Measurements from ENCODE around the gene ATP8A2.

GRCh38 chr13:25816239-25816638 lies 444.5 kb downstream of the ATP8A2 start:
- TF ChIP-seq, protein P1, sequence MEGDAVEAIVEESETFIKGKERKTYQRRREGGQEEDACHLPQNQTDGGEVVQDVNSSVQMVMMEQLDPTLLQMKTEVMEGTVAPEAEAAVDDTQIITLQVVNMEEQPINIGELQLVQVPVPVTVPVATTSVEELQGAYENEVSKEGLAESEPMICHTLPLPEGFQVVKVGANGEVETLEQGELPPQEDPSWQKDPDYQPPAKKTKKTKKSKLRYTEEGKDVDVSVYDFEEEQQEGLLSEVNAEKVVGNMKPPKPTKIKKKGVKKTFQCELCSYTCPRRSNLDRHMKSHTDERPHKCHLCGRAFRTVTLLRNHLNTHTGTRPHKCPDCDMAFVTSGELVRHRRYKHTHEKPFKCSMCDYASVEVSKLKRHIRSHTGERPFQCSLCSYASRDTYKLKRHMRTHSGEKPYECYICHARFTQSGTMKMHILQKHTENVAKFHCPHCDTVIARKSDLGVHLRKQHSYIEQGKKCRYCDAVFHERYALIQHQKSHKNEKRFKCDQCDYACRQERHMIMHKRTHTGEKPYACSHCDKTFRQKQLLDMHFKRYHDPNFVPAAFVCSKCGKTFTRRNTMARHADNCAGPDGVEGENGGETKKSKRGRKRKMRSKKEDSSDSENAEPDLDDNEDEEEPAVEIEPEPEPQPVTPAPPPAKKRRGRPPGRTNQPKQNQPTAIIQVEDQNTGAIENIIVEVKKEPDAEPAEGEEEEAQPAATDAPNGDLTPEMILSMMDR (IDR thresholded peaks at IDR 0.05 in 2 of 3, conservative IDR thresholded peaks at IDR 0.05 in 1 of 3; ENCODE audit: insufficient read depth in 2 of 3, low read depth in 1 of 3, low read length in 3 of 3) = no peak
- TF ChIP-seq, protein P2, sequence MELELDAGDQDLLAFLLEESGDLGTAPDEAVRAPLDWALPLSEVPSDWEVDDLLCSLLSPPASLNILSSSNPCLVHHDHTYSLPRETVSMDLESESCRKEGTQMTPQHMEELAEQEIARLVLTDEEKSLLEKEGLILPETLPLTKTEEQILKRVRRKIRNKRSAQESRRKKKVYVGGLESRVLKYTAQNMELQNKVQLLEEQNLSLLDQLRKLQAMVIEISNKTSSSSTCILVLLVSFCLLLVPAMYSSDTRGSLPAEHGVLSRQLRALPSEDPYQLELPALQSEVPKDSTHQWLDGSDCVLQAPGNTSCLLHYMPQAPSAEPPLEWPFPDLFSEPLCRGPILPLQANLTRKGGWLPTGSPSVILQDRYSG (tag; conservative IDR thresholded peaks at IDR 0.05; ENCODE audit: low read depth) = no peak
- no peak for TF ChIP-seq NUFIP1 (IDR thresholded peaks at IDR 0.05; ENCODE audit: partially characterized antibody)
- TF ChIP-seq NR3C1 (CRISPR knock-in tag; IDR thresholded peaks at IDR 0.05) = no peak
- TF ChIP-seq ID3 (CRISPR knock-in tag; IDR thresholded peaks at IDR 0.05) = no peak
- TF ChIP-seq ID3 (tag; IDR thresholded peaks at IDR 0.05) = no peak
- no peak for TF ChIP-seq CHD1 (IDR thresholded peaks at IDR 0.05; ENCODE audit: low read length)

Measured in K562 (cell line).